HG02884 (cell line): ENCODE data around the gene EPS8L2.

ENCODE experiments used
- ATAC-seq: cut with Tn5 transposase; IDR thresholded peaks from one replicate; pipeline ENCODE4 v1.9.1; 2021; ENCODE audit warnings: mild to moderate bottlenecking, moderate library complexity; ENCODE audit not compliant: unreplicated experiment

Gene EPS8L2

GRCh38 chr11:703506-703905 lies 2.5 kb upstream of the EPS8L2 start:
- no peak for ATAC-seq

DNA sequence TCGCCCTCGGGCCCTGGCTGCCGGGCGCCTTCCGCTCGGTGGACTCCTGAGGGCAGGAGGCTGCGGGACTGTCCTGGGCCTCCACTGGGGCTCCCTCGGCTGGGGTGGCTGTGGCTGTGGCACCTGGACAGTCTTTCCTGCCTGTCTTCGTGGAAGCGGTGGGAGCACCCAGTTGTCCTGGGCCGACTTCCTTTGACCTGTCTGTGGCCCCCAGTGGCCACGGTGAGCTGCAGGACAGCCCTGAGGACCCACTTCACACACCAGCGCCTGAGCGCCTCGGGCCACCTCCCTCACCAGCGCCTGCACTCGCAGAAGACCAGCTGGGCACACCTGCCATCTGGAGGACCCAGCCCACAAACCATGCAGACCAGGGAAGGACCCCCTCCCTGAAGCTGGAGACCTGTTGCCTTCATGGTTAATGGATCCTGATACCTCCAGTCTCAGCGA lies 1.8 kb upstream of the EPS8L2 start:
- no peak for ATAC-seq

GRCh38 chr11:704781-705645 lies 1.0 kb upstream of the EPS8L2 start:
- no peak for ATAC-seq

DNA sequence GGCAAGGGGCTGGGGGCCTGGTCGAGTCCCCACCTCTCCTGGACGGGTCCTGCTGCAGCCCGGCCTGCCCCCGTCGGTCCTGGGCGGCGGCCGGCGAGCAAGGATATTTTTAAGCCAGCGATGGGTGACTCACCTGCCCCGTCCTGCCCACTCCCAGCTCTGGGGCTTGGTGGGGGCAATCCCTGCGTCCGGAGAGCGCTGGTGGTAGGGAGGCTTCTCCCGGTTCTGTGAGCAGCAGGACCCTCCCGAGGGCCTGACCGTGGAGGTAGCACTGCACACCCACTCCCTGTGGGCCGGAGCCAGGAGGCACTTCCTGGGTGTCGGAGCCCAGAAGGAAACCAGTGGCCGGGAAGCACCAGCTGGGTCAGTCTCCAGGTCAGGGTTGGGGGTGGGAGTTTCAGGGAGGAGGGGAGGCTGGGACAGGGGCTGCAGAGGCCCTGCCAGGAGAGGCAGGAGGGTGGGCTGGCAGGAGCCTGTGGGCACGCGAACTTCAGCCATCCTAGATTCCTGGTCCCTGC lies 467 bp downstream of the EPS8L2 start:
- ATAC-seq = no peak

- ATAC-seq = no peak
These were observed 1.2 kb downstream of the EPS8L2 start for GRCh38 chr11:706957-707816.

DNA sequence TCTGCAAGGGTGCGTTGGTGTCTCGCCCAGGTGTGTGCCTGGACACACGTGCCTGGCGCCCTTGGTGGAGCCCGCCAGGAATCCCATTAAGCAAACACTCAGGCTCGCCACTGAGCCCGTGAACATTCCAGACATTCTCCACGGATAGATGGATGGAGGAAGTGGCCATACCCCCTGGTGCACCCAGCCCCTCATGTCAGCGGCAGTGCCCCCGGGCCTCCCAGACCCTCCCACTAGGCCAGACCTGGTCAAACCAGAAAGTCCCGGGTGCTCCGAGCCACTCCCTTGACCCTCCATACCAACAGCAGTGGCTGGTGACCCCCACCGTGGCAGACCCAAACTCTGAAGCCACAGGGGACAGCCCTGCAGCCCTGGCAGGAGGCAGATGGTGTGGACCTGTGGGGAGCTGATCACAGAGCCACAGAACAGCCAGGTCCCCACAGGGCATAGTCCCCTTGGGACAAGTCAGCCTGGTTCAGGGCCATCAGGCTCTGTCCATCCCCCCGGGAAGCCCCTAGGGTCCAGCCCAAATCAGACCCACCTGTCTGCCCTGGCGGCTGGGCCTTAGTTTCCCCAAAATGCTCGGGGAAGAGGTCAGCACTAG lies 1.9 kb downstream of the EPS8L2 start:
- no peak for ATAC-seq

- no peak for ATAC-seq
These were observed 2.5 kb downstream of the EPS8L2 start for GRCh38 chr11:708511-708910.

GRCh38 chr11:709109-709997 lies 3.3 kb downstream of the EPS8L2 start:
- no peak for ATAC-seq

DNA sequence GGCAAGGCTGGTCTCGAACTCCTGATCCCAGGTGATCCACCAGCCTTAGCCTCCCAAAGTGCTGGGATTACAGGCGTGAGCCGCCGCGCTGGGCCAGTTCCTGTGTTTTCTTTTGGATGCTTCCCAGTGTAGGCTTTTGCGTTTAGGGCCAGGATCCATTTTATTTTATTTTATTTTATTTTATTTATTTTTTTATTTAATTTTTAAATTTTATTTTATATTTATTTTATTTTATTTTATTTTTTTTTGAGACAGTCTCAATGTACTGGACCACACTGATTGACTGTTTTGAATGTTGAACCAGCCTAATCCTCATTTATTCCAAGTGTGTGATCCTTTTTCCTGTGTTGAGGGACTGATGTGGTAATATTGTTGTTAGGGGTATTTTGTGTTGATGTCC lies 8.4 kb downstream of the EPS8L2 start:
- ATAC-seq = no peak

- ATAC-seq = no peak
These were observed 13.4 kb downstream of the EPS8L2 start for GRCh38 chr11:719214-720016.

DNA sequence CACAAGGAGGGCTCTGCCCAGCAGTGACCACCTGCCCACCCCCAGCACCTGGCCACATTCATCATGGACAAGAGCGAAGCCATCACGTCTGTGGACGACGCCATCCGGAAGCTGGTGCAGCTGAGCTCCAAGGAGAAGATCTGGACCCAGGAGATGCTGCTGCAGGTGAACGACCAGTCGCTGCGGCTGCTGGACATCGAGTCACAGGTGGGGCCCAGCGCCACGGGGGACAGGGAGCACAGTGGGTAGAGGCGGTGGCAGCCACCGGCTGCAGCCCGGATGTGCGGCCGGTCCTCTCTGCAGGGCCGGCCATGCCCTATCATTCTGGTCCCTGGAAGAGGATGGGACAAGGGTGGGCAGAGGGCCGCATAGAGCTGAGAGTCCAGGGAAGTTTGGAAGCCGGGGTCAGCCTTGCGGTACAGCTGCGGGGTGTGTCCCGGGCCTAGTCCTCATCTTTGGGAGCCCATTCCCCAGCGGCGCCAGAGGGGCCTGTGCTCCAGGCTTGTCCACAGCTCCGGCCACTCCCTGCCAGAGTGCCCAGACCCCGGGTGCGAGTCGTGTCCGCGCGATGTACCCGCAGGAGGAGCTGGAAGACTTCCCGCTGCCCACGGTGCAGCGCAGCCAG lies 14.1 kb downstream of the EPS8L2 start:
- no peak for ATAC-seq

DNA sequence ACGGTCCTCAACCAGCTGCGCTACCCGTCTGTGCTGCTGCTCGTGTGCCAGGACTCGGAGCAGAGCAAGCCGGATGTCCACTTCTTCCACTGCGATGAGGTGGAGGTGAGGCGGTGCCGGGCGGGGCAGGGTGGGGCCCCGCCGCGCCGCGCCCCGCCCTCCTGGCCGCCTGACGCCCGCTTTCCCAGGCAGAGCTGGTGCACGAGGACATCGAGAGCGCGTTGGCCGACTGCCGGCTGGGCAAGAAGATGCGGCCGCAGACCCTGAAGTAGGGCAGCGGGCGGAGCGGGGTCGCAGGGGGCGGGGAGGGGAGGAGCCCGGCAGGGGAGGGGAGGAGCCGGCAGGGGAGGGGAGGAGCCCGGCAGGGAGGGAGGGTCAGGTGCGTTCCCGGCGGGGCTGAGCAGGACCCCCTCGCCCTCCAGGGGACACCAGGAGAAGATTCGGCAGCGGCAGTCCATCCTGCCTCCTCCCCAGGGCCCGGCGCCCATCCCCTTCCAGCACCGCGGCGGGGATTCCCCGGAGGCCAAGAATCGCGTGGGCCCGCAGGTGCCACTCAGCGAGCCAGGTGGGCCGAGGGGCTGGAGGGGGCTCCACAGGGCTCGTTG lies 14.7 kb downstream of the EPS8L2 start:
- no peak for ATAC-seq

DNA sequence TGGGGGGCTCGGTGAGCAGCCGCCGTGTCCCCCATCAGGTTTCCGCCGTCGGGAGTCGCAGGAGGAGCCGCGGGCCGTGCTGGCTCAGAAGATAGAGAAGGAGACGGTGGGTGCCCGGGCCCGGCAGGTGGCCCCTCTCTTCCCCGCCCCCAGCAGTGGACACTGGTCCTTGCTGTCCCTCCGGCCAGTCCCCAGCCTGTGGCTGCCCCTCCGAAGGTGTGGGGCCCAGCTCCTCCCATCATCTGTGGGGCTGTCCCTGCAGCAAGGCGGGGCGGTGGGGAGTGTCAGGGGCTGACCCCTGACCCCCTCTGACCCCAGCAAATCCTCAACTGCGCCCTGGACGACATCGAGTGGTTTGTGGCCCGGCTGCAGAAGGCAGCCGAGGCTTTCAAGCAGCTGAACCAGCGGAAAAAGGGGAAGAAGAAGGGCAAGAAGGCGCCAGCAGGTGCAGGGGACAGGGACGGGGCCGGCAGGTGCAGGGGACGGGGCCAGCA lies 15.3 kb downstream of the EPS8L2 start:
- no peak for ATAC-seq

DNA sequence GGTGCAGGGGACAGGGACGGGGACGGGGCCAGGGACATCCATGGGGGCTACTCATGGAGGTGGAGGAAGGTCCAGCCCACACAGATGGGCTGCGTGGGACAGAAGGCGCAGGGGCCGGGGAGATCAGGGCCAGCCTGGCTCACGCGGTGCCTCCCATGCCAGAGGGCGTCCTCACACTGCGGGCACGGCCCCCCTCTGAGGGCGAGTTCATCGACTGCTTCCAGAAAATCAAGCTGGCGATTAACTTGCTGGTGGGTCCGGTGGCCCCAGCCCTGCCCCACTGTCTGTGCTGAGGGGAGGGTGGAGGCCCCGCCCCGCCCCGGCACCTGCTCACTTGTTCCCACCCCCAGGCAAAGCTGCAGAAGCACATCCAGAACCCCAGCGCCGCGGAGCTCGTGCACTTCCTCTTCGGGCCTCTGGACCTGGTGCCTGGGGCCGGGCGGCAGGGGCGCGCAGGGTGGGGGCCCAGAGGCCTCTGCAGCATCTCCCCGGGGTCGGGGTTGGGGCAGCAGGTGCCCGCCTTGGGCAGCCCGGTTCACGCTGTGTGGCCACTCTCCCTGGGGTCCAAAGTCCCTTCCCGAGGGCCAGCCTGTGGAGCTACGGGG lies 15.8 kb downstream of the EPS8L2 start:
- no peak for ATAC-seq

DNA sequence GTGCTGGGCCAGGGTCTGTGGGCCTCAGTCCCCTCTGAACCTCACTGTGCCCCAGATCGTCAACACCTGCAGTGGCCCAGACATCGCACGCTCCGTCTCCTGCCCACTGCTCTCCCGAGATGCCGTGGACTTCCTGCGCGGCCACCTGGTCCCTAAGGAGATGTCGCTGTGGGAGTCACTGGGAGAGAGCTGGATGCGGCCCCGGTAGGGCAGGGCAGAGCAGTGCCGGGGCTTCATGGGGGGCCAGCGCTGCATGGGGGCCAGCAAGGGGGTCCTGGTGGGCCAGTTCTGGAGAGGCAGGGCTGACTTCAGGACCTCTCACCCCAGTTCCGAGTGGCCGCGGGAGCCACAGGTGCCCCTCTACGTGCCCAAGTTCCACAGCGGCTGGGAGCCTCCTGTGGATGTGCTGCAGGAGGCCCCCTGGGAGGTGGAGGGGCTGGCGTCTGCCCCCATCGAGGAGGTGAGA lies 16.3 kb downstream of the EPS8L2 start:
- ATAC-seq = no peak

- no peak for ATAC-seq
These were observed 17.3 kb downstream of the EPS8L2 start for GRCh38 chr11:723120-723883.
